GM21825 (cell line): ENCODE data around the gene OTOGL.
"Not testable (repeated sequence)": the region's sequence is repeated elsewhere in the genome, so short reads cannot be mapped to it uniquely, and the experiment has no call there.

ENCODE experiments used
- ATAC-seq: cut with Tn5 transposase; IDR thresholded peaks from one replicate; pipeline ENCODE4 v1.9.1; 2021; ENCODE audit warnings: mild to moderate bottlenecking, moderate library complexity; ENCODE audit not compliant: unreplicated experiment

Gene OTOGL

DNA sequence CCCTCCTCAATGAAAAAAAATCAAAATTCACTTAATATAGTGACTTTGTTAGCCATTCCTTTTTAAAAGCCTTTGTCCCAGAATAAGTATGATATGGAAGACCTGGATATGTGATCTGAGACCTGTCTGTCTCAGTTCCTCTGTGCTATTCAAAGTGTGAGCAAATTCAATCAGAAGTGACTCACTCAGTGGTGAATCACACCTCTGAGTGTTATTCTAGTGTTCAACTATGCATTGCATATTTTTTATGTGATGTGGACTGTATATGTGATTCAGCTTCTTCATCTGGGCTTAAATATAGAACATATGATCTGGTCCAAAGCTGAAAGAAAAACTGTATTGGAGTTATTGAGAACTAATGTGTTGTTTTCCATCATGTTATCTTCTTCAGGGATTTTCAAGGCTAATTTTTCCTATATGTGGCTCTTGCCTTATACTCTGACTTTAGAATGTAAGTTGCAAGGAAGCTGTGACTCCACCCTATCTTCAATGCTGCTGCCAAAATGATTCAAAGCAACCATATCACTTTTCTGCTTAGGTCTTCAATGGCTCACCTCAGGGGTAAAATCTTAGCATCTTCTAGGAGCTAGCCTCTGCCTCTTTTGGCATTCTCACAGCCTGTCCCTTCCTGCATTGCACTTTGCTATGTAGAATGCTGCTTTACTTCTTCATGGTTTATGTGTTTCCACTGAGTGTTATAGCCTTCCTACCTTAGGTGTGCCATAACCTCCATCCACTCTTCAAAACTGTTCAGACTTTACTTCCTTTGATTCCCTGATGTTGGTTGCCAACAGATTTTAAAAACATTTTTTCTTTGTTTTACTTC is 169.8 kb downstream of the OTOGL start:
- no peak for ATAC-seq

DNA sequence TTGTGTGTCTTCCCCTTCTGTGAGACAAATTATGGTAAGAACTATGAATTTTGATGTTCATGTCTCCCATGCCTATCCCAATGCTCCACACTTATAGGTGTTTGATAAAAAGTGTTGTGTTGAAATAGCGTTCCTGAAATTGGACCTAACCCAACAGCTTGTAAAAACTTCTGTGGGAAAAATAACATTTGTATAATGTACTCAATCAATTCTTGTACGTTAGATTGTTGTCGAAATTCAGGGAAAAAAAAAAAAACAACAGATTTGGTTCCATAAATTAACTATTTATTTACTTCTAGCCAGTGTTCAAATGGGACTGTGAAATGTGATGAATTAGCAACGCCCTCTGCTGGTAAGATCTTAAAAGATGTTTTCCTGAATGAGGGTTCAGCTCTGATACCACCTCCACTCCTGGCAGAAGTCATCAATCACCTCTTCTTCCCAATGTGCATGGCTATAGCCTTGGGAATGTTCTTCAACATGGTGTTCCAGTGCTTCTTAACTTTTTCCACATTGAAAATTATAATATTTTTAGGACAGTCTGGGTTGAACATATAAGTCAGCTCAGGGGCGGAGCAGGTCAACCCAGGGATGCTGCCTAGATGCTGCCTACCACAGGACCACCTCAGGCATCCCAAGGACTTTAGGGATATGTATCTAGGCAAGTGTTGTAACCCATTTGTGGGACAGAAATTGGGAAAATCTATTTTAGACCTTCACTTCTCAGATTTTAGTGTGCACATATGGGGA is 170.6 kb downstream of the OTOGL start:
- no peak for ATAC-seq

DNA sequence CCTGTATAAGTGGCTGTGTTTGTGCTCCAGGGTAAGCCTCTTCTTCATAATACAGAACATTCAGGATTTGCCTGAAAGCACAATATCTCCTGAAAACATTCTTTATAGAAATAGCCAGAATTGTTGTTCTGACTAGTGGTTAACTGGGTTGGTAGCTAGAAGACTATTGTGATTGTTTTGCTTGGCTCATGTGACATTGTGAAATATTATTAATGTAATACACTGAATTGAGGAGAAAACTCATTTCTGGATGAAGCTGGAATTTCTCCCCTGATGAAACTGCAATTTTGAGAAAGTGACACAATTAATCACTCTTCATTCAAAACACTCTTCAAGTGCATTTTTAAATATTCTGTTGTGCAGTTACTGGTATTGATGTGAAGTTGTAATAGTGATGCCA is 172.4 kb downstream of the OTOGL start:
- ATAC-seq, result no peak

DNA sequence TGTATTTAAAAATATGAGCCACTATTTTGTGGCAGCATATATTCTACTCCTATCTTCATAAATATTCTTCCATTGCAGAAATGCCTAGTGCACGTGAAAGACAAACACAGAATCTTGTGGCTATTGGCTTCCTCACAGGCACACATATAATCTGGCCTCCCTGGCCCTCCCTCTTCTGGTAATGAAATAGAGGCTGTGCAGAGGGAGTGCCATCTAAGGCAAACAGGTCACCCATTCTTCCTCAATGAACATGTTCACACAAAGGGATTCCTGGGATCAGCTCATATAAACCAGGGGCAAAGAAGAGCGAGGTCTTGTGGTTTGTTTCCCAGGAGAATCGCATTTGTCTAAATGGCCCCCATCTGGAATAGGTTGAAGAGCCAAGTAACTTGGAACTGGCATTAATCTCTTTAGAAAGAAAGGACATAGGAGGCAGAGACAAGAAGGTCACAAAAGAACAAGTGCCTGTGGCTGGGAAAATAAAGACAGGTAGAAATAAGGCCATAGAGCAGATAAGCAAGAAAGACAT is 173.1 kb downstream of the OTOGL start:
- no peak for ATAC-seq

DNA sequence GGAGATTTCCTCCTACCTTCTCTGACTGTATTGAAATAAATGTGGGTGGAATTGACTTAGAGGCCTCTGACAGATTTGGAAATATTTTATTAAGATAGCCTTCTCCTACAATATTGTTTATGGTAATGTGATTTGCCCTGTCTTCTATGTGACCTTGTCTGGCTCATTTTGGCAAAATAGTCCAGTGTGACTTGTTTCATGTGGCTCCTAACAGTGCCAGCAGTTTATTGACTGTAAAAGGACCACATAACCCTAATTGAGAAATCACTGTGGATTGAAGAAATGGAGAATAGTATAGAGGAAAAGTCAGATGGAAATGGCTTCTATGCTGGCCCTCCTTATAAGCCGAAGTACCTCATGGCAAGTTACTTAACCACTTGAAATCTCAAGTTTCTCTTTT is 173.8 kb downstream of the OTOGL start:
- no peak for ATAC-seq

DNA sequence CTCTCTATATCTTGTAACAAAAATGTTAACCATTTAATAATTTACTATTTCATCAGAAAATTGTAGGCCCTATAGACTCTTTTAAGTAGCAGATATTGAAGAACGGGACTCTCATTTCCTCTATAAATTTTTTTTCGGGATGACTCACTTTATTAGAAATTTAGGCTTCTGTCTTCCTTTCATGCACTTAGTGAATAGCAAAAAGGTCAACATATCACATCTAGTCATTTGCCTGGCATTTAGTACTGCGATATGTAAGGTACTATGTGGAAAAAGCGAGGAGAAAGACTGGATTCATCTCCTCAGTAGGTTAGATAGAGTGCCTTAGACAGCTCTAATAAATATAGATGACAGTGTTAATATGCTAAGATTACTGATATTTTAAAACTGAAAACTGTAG is 178.4 kb downstream of the OTOGL start:
- no peak for ATAC-seq

DNA sequence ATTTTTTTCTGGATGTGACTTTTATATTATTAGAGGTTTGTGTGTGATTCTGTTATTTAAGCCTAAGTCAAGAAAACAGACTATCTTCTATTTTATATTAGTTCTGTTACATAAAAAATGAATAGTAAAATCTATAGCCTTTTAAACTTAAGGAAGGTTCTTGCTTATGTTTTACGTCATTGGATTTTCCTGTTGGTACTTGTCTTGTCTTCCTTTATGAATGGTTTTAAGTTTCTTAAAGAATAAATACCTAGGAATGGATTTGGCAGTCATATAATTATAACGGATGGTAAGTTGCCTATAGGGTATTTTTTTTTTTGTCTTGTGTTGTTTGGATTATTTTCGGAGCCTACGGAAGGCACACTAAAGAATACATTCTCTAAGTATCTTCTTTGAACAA is 182.9 kb downstream of the OTOGL start:
- no peak for ATAC-seq

DNA sequence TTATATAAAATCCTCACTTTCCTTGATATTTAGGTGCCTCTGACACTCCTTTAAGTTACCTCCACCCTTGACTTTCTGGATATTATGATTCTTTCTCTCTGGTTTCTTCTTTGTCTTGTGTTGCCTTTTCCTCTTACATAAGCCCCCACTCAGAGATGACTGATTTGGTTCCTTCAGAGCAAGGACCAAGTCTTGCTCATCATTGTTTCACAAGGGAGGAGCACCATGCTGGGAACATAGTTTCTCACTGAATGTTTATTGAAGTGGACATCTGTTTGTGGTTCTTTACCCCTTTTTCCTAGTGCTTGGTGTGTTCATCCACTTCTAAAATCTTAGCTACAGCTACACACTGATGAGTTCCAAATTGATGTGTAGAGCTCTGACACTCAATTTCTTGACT is 183.4 kb downstream of the OTOGL start:
- ATAC-seq, result no peak

DNA sequence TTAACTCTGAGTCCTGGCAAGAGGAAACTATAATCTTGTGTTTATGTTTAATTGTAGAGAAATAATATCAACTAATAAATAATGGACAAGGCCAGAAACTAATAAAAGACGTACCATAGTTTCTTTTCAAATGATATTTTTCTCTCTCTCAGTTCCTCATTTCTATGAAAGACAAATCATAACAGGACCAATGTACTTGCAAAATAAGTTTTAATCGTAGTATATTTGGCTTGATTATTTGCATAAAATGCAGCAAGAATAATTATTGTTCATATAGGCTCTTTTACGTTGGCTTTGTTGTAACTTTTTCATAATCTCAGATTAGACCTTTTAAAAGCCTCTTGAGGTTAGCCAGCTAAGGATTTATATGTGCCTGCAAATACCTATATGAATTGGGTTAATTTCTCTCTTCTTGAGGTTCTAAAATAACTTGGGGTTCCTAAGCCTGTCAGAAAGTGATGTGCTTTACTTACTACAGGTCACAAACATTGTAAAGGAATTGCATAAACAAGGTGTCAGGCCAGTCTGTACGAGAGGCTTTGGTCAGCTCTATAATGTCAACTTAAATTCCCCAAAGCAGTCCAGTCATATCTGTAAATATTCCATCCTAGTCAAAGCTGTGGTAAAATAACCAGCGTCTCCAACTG is 191.9 kb downstream of the OTOGL start:
- ATAC-seq, result peak; percentile 41

DNA sequence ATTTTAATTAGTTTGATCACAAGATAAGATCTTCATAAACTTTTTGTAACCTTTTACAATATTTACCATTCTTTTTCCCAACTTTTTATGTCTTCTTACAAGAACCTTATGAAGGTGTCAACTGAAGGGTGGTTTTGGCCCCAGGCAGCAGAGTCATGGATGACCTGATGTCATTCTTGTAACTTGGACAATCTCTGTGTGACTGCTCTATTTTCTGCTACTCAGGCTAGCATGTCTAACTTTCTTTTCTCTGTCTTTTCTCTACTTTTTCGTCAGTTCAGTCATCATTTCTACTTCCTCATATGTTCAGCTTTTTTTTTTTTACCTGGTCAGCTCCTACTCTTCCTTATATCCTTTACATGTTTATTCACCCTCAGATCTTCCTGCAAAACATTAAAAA is 194.0 kb downstream of the OTOGL start:
- peak; percentile 58 for ATAC-seq

DNA sequence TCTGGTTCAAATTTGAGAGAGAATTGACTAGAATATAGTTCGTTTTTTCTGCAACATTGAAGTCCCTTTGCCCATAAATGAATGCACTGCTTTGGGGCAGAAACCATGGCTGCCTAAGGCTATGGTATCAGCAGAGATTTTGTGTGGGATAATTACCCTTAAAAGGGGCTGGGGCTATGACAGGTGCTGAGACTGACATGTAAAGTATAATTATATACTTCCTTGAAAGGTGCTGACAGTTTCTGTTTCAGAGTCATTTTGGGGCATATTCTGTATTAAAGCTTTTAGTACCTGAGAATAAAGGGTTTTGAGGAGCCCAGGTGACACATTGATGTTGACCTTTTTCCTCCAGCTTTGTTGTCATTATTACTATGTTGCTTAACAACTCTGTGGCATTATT is 194.4 kb downstream of the OTOGL start:
- ATAC-seq, result peak; percentile 66

DNA sequence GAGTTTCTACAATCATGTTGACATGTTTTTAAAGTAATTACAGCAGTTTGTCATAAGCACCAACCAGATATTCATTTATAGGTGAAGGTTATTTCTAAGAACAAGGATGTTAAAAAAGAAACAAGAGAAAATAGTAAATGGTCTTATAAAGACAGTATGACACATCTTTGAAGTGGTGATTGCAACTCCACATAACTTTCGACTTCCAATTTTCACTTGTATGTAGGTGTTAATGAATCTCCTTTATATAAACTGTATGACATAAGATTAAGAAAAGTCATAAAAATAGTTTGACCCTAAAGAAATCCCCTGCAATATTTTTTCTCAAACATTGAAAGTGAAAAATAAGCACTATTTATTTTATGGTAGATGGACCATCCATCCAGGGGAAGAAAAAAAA is 199.9 kb downstream of the OTOGL start:
- no peak for ATAC-seq

DNA sequence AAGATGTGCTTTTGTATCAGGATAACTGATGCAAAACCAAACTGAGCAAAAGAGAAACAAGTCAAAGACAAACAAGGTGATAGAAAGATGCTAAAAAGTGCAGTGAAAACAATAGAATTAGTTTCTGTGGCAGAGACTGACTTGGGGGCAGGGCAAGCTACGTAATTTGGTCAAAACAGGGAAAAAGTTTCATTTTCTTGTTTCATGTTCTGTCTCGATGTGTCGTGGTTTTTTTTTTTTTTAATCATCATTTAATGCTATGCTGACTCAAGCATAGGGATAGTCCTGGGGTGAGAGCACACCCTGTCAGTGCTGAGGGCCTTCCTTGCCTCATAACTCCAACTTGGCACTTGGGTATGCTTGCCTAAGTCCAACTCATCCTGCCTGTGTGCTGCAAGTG is 200.6 kb downstream of the OTOGL start:
- ATAC-seq, result peak; percentile 74

DNA sequence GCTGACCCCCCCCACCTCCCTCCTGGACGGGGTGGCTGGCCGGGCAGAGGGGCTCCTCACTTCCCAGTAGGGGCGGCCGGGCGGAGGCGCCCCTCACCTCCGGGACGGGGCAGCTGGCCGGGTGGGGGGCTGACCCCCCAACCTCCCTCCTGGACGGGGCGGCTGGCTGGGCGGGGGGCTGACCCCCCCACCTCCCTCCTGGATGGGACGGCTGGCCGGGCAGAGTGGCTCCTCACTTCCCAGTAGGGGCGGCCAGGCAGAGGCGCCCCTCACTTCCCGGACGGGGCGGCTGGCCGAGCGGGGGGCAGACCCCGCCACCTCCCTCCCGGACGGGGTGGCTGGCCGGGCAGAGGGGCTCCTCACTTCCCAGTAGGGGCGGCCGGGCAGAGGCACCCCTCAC is 208.1 kb downstream of the OTOGL start:
- ATAC-seq, result not testable (repeated sequence)

DNA sequence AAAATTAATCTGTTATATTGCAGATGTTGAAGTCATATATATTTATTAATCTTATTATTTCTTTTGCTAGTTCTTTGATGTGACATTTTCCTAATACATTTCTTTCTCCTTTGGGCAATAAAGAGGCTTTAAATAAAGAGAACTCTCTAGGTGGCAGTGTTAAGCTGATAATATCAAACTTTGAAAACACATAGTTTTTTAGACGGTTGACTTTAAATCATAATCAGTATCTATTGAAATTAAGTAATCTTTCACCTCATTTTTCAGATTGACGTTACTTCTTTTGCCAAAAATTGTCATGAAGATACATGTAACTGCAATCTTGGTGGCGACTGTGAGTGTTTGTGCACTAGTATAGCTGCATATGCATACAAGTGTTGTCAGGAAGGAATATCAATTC is 213.9 kb downstream of the OTOGL start:
- no peak for ATAC-seq

DNA sequence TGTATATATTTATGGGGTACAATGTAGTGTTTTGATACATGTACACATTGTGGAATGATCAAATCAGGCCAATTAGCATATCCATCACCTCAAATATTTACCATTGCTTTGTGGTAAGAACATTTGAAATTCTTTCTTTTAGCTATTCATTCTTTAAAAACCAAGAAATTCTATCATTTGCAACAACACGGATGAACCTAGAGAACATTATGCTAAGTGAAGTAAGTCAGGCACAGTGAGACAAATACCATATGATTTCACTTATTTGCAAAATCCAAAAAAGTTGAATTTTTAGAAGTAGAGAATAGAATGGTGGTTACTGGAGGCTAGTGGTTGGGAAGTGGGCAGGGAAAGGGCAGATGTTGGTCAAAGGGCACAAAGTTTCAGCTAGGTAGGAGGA is 215.4 kb downstream of the OTOGL start:
- ATAC-seq, result no peak

DNA sequence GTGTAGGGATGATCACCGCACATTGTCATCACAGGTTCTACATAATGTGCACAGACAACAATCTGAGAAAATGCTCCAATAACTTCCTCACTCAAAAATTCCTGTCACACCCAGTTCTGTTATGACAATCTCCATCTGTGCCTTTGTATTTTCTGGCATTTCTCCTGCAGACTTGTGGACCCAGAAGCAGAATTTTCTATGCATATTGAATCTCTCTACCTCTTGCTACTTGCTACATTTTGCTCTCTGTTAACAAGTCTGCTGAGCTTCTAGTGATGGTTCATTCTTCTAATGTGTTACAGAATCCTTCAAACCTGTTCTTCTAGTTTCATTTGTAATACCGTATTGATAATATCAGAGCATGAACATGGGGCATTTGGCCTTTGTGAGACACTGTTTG is 216.9 kb downstream of the OTOGL start:
- no peak for ATAC-seq

DNA sequence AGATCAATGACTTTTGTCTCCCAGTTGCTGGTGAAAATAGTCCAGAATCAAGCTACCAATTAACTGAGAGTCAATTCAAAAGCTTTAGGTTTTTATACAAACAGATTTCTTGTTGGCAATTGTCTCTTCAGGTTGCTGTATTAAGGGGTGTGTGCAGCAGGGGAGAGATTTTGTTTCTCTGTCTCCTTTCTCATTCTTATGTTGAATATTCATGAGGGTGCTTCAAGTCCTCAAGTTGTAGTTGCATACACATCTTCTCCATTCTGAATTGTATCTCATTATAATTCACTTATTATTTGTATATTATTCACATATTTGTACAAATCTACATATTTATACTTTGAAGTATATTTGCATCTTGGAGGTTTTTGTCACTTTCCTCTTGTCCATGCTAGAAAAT is 218.0 kb downstream of the OTOGL start:
- ATAC-seq, result no peak

DNA sequence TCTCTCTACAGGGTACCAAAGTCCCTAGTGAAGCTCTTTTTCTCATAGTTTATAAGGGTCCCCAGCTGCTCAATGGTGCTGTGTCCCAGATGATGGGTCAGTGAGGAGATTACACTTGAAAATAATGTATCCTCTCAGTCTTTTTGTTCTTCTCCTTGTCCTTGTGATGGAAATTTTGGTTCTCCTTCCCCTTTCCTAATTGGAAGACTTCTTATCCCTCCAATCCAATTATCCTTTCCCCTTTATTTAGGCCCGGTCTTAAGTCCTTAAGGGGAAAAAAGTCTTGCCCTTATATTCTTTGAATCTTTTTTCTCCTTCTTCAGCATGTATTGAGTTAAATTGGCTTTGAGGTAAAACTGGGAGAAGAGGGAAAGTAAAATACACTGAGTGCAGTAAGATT is 218.6 kb downstream of the OTOGL start:
- ATAC-seq, result no peak

DNA sequence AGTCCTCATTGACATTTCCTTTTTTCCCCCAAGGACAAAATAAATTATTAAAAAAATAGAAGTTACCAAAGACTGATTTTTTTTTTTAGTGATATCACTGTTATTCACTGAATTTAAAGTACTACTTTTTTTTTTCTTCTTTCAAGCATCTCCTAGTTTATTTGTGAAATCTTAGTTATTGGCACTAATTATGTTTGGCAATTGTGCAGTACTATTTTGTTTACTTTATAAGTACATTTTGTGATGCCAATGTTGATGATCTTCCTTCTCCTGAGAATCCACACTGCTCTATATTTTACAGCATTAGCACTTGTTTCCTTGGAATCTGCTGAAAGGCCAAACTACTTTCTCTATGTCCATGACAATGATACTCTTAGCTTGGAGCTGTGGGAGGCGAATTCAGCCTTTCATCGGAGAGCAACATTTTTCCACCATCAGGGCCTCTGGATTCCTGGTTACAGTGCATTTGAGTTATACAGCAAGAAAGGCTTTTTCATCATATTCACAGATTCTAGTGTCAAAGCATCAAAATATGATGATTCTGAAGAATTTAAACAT is 220.9 kb downstream of the OTOGL start:
- ATAC-seq, result no peak

DNA sequence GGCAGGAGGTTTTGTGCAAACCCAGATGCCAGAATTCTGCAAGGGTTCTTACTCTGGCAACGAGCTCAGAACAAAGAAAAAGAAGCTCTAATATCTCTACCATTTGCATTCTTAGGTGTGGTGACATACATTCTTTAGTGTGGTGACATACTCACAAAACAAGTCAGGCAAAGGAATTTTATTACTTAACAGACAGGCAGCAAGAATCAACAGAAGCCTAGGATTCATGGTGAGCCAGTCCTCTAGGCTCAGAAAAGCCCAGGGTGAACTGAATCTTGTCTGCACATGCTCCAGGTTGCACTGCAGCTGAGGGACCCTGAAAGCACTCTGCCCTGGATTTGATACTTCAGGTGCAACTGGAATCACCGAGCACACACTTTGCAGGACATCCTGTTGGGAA is 222.3 kb downstream of the OTOGL start:
- no peak for ATAC-seq
